Measurements from ENCODE around the gene TNRC6C. TPM values are rescaled to one million over a fixed set of nuclear protein-coding genes. Genes with fewer than 3 reads are reported as not detected.
"Not testable (repeated sequence)": the region's sequence is repeated elsewhere in the genome, so short reads cannot be mapped to it uniquely, and the experiment has no call there.

Gene TNRC6C
- total RNA-seq, 4 donors from 2014 or later: 2.6 to 10.9 (median 4.7) TPM

- TF ChIP-seq POLR2A (IDR thresholded peaks at IDR 0.05): no peak
- TF ChIP-seq CTCF (IDR thresholded peaks at IDR 0.05): no peak
- Histone ChIP-seq H3K36me3 (no peaks in the 10 kb centered on the region), H3K4me3 (no peak overlapping the region), H3K27me3 (peaks cover 0 to 13% (median 0%) of the 10 kb centered on the region in 4 donors), H3K4me1 (peaks cover 25 to 75% (median 33%) of the 10 kb centered on the region in 3 donors), H3K27ac (no peak overlapping the region), H3K9me3 (no peaks in the 10 kb centered on the region)
- 75 to 86% methylated on average over 5 to 8 of the region's 9 CpGs for WGBS, 2 donors
- DNase-seq: no peak
- intact Hi-C loops (cut with DNase I): no loop called here
Measured at GRCh38 chr17:78134899-78135385, 176.4 kb downstream of the TNRC6C start.

GRCh38 chr17:78135858-78136500 is 177.5 kb downstream of the TNRC6C start:
- Histone ChIP-seq H3K27me3 (peaks cover 0 to 12% (median 0%) of the 10 kb centered on the region in 4 donors), H3K36me3 (no peaks in the 10 kb centered on the region), H3K27ac (no peak overlapping the region), H3K4me3 (no peak overlapping the region), H3K4me1 (peaks cover 25 to 75% (median 29%) of the 10 kb centered on the region in 3 donors), H3K9me3 (no peaks in the 10 kb centered on the region)
- no peak for DNase-seq
- TF ChIP-seq POLR2A (IDR thresholded peaks at IDR 0.05): no peak
- TF ChIP-seq CTCF (IDR thresholded peaks at IDR 0.05): no peak
- intact Hi-C loops (cut with DNase I): no loop called here
- WGBS, 2 donors: 92 to 93% methylated on average over 8 to 9 of the region's 9 CpGs

GRCh38 chr17:78137392-78138203 is 179.1 kb downstream of the TNRC6C start:
- DNase-seq: no peak
- no peaks in the 10 kb centered on the region for H3K9me3 ChIP-seq
- H3K4me1 ChIP-seq: peaks cover 22 to 75% (median 27%) of the 10 kb centered on the region in 3 donors
- no peaks in the 10 kb centered on the region for H3K27me3 ChIP-seq
- 47 to 63% methylated on average over 3 to 4 of the region's 26 CpGs for WGBS, 2 donors
- no peak overlapping the region for H3K4me3 ChIP-seq
- no peaks in the 10 kb centered on the region for H3K36me3 ChIP-seq
- TF ChIP-seq CTCF (IDR thresholded peaks at IDR 0.05): peak in 3 of 6 experiments; percentile 6 to 36 (median 21)
- no peak for TF ChIP-seq POLR2A (IDR thresholded peaks at IDR 0.05)
- intact Hi-C loops (cut with DNase I): no loop called here
- H3K27ac ChIP-seq: peak overlapping the region in 1 of 4 donors; percentile 25

- peaks cover 19 to 75% (median 23%) of the 10 kb centered on the region in 3 donors for H3K4me1 ChIP-seq
Measured at GRCh38 chr17:78138204-78139060, 179.9 kb downstream of the TNRC6C start.

GRCh38 chr17:78139861-78140168 is 181.3 kb downstream of the TNRC6C start:
- intact Hi-C loops (cut with DNase I); H3K27me3 ChIP-seq; H3K9me3 ChIP-seq; DNase-seq; H3K36me3 ChIP-seq: not testable (repeated sequence)
- Histone ChIP-seq H3K4me1 (peaks cover 32 to 77% (median 32%) of the 10 kb centered on the region in 3 donors), H3K4me3 (peak overlapping the region in 1 of 4 donors; percentile 54), H3K27ac (peak overlapping the region in 3 of 4 donors; percentile 50 to 86 (median 82))
- WGBS, 2 donors: 74 to 83% methylated on average over 12 of the region's 12 CpGs

More at GRCh38 chr17:78138204-78139060, 179.9 kb downstream of the TNRC6C start:
- 67 to 68% methylated on average over 2 to 8 of the region's 17 CpGs for WGBS, 2 donors
- Histone ChIP-seq H3K36me3 (no peaks in the 10 kb centered on the region), H3K27ac (peak overlapping the region in 1 of 4 donors; percentile 9), H3K27me3 (no peaks in the 10 kb centered on the region), H3K9me3 (no peaks in the 10 kb centered on the region), H3K4me3 (no peak overlapping the region)
- TF ChIP-seq POLR2A (IDR thresholded peaks at IDR 0.05): no peak
- TF ChIP-seq CTCF (IDR thresholded peaks at IDR 0.05): no peak
- DNase-seq: no peak
- intact Hi-C loops (cut with DNase I): no loop called here
